Measurements from ENCODE around the gene EDEM2. TPM values are rescaled to one million over a fixed set of nuclear protein-coding genes. Genes with fewer than 3 reads are reported as not detected.
"Not testable (repeated sequence)": the region's sequence is repeated elsewhere in the genome, so short reads cannot be mapped to it uniquely, and the experiment has no call there.

Gene EDEM2, protein sequence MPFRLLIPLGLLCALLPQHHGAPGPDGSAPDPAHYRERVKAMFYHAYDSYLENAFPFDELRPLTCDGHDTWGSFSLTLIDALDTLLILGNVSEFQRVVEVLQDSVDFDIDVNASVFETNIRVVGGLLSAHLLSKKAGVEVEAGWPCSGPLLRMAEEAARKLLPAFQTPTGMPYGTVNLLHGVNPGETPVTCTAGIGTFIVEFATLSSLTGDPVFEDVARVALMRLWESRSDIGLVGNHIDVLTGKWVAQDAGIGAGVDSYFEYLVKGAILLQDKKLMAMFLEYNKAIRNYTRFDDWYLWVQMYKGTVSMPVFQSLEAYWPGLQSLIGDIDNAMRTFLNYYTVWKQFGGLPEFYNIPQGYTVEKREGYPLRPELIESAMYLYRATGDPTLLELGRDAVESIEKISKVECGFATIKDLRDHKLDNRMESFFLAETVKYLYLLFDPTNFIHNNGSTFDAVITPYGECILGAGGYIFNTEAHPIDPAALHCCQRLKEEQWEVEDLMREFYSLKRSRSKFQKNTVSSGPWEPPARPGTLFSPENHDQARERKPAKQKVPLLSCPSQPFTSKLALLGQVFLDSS
- total RNA-seq (2022) = 23.6 and 30.2 TPM in 2 replicates
- percentile 65 among the genes with signal in this experiment for Bru-seq, nascent RNA
- BruChase-seq, experiment 1, labeled RNA remaining after a 6-hour chase = percentile 67 among the genes with signal in this experiment
- BruChase-seq, experiment 2, labeled RNA remaining after a 2-hour chase = percentile 75 among the genes with signal in this experiment
- long read RNA-seq, transcript EDEM2-202 (11 exons, 1,919 nt) = major isoform, 48 of 73 reads
- long read RNA-seq, partial matches to known transcripts = 2 of 73 reads
- long read RNA-seq, other reads (novel, unspliced or antisense) = 23 of 73 reads

DNA sequence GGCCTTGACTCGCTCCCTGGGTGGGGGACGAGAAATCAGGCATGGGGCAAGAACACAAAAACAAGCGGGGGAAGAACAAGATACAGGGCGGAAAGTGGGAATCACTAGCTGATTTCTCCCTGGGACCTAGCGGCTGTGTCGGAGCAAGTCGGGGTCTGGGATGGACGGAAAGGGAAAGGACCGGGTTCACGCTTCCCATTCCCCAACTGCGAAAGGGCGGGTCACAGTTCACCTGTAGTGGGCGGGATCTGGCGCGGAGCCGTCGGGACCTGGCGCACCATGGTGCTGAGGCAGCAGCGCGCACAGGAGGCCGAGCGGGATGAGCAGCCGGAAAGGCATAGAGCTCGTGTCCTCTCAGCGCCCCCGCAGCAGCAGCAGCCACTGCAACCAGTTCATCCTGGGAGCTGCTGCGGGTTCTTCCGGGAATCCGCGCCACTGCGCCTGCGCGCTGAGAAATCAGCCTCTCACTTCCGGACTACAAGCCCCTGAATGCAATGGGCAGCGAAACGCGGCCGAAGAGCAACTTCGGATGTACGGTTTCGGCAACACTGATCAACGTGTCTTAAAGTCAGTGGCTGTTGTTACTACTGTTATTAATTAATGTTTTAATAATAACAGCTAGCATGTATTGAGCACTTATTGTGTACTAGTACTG, at the start of gene EDEM2:
TSS of gene EDEM2 (minus strand) at position 417 of the 655 bp plus-strand sequence. CDS start at position 339, 78 bp downstream.
- no peaks in the 10 kb centered on the region for H3K9me3 Mint-ChIP-seq (ENCODE audit: unreplicated experiment)
- H3K36me3 Mint-ChIP-seq (ENCODE audit: insufficient read depth, unreplicated experiment) = peaks cover 27% of the 10 kb centered on the region
- ChIA-PET POLR2A (interaction anchor here (0.6 to 5.4 kb wide), 65 partner anchors 8 to 807 kb away, joined by 3 to 66 read pairs (median 4); partner anchors contain the start of genes ACSS2, CEP250, EIF6 and GDF5), CTCF (interaction anchor here (0.6 to 8.5 kb wide), 27 partner anchors 15 to 1709 kb away, joined by 3 to 182 read pairs (median 4); partner anchors contain the start of gene GGT7)
- H3K4me3 Mint-ChIP-seq (ENCODE audit: unreplicated experiment) = peak within 1 kb of the TSS; percentile 94
- peak within 1 kb of the TSS; percentile 95 for H3K27ac Mint-ChIP-seq (ENCODE audit: low read depth, unreplicated experiment)
- peak; percentile 95 for DNase-seq (ENCODE audit: unreplicated experiment)
- intact Hi-C loops (cut with micrococcal nuclease) = loop anchor here (1.0 kb wide), 2 partner anchors 24 to 51 kb away; no protein-coding TSS in a partner anchor
- peaks cover 11% of the 10 kb centered on the region for H3K4me1 Mint-ChIP-seq (ENCODE audit: insufficient read depth, unreplicated experiment)
- TF ChIP-seq, protein P1, sequence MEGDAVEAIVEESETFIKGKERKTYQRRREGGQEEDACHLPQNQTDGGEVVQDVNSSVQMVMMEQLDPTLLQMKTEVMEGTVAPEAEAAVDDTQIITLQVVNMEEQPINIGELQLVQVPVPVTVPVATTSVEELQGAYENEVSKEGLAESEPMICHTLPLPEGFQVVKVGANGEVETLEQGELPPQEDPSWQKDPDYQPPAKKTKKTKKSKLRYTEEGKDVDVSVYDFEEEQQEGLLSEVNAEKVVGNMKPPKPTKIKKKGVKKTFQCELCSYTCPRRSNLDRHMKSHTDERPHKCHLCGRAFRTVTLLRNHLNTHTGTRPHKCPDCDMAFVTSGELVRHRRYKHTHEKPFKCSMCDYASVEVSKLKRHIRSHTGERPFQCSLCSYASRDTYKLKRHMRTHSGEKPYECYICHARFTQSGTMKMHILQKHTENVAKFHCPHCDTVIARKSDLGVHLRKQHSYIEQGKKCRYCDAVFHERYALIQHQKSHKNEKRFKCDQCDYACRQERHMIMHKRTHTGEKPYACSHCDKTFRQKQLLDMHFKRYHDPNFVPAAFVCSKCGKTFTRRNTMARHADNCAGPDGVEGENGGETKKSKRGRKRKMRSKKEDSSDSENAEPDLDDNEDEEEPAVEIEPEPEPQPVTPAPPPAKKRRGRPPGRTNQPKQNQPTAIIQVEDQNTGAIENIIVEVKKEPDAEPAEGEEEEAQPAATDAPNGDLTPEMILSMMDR (IDR thresholded peaks at IDR 0.05; ENCODE audit: unreplicated experiment) = no peak
- H3K27me3 Mint-ChIP-seq (ENCODE audit: insufficient read depth, unreplicated experiment) = no peaks in the 10 kb centered on the region
- no TSS peak for BruUV-seq (replicated peaks)

DNA sequence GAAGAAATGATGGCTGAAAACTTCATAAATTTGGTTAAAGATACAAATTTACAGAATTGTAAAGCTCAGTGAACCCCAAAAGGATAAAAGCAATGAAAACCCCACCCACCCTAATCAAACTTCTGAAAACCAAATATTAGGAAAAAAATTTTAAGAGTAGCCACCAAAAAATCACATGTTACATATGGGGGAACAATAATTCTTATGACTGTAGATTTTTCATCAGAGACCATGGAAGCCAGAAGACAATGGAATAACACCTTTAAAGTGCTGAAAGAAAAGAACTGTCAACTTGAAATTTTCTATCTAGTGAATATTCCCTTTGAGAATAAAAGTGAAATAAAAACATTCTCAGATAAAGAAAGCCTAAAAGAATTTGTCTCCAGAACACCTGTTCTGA, 49.2 kb upstream of the EDEM2 start:
- Mint-ChIP-seq H3K27ac (ENCODE audit: low read depth, unreplicated experiment) (no peak overlapping the region), H3K4me1 (ENCODE audit: insufficient read depth, unreplicated experiment) (peaks cover 9% of the 10 kb centered on the region), H3K4me3 (ENCODE audit: unreplicated experiment) (no peak overlapping the region), H3K27me3 (ENCODE audit: insufficient read depth, unreplicated experiment) (no peaks in the 10 kb centered on the region), H3K36me3 (ENCODE audit: insufficient read depth, unreplicated experiment) (no peaks in the 10 kb centered on the region), H3K9me3 (ENCODE audit: unreplicated experiment) (peaks cover 15% of the 10 kb centered on the region)
- no peak for DNase-seq (ENCODE audit: unreplicated experiment)
- CTCF ChIA-PET = interaction anchor here (0.6 to 3.5 kb wide), 5 partner anchors 8 to 1692 kb away, joined by 3 to 20 read pairs (median 5); no protein-coding TSS in a partner anchor
- TF ChIP-seq, protein P1 (IDR thresholded peaks at IDR 0.05; ENCODE audit: unreplicated experiment) = no peak
- POLR2A ChIA-PET = interaction anchor here (0.6 to 1.6 kb wide), 3 partner anchors 14 to 100 kb away, joined by 3 to 4 read pairs (median 3); partner anchors contain the start of gene EDEM2
- intact Hi-C loops (cut with micrococcal nuclease) = no loop called here
- no TSS peak for BruUV-seq (replicated peaks)

DNA sequence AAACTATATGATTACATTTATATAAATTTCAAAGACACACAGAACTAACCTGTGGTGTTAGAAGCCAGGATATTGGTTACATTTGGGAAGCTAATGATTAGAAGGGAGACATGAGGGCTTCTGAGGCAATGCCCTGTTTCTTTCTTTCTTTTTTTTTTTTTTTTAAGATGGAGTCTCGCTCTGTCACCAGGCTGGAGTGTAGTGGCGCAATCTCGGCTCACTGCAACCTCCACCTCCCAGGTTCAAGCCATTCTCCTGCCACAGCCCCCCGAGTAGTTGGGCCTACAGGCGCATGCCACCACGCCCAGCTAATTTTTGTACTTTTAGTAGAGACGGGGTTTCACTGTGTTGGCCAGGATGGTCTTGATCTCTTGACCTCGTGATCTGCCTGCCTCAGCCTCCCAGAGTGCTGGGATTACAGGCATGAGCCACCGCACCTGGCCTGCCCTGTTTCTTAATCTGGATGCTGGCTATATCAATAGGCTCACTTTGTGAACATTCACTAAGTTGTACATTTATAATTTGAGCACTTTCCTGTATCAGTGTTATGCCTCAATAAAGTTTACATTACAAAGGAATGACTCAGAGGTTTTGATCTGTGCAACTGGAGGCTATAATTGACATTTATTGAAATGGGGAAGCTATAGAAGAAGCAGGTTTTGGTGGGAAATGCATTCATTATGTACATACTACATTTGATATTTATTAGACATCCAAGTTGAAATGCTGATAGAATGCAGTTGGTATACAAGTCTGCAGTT, 46.1 kb upstream of the EDEM2 start:
- H3K4me1 Mint-ChIP-seq (ENCODE audit: insufficient read depth, unreplicated experiment); H3K4me3 Mint-ChIP-seq (ENCODE audit: unreplicated experiment); H3K36me3 Mint-ChIP-seq (ENCODE audit: insufficient read depth, unreplicated experiment); DNase-seq (ENCODE audit: unreplicated experiment); BruUV-seq (replicated peaks); H3K27me3 Mint-ChIP-seq (ENCODE audit: insufficient read depth, unreplicated experiment); H3K27ac Mint-ChIP-seq (ENCODE audit: low read depth, unreplicated experiment); intact Hi-C loops (cut with micrococcal nuclease): not testable (repeated sequence)
- ChIA-PET POLR2A (interaction anchor here (0.7 to 2.3 kb wide), 4 partner anchors 10 to 101 kb away, joined by 3 to 5 read pairs (median 4); partner anchors contain the start of genes EDEM2 and TRPC4AP), CTCF (interaction anchor here (0.6 to 3.5 kb wide), 5 partner anchors 15 to 491 kb away, joined by 3 to 20 read pairs (median 3); partner anchors contain the start of gene CEP250)
- H3K9me3 Mint-ChIP-seq (ENCODE audit: unreplicated experiment) = peaks cover 15% of the 10 kb centered on the region

All from MCF 10A (cell line).